HEK293 (cell line): ENCODE results near the gene MATN1.

Experiments used
- CTCF ChIA-PET: fragments of 350-600 bp; formaldehyde crosslinking; extraction: SDS; loops from one replicate; lab custom pipeline; 2021; ENCODE audit warnings: antibody characterized with exemption; lab: Yijun Ruan, JAX
- POLR2A ChIA-PET: fragments of 300-600 bp; formaldehyde crosslinking; extraction: SDS; loops from one replicate; lab custom pipeline; 2020; ENCODE audit warnings: antibody characterized with exemption, inconsistent platforms; lab: Yijun Ruan, JAX
- H3K27ac ChIP-seq: fragments of 200-500 bp; sonication (Bioruptor generic); 2 replicates; pipeline ENCODE4 v1.5.1; 2014; ENCODE audit warnings: low read depth, low read length, control low read depth, inconsistent platforms; ENCODE audit errors: extremely low read depth
- H3K36me3 ChIP-seq, 2 experiments: fragments of 200-500 bp in 1 of 2; sonication (Bioruptor generic) in 1 of 2; 1 replicate in 1 of 2; 2 replicates in 1 of 2; pipeline ENCODE4 v1.5.1; 2014 to 2017; ENCODE audit warnings: inconsistent platforms in 2 of 2, low read length in 2 of 2; ENCODE audit not compliant: control insufficient read depth in 2 of 2, insufficient read depth in 1 of 2
- H3K4me1 ChIP-seq: fragments of 200-500 bp; sonication (Bioruptor generic); 2 replicates; pipeline ENCODE4 v1.5.1; 2014; ENCODE audit warnings: mild to moderate bottlenecking, low read length, inconsistent platforms; ENCODE audit not compliant: control insufficient read depth, insufficient read depth
- H3K4me3 ChIP-seq: 2 replicates; pipeline ENCODE4 v1.5.1; 2011; ENCODE audit warnings: low read depth, mild to moderate bottlenecking, control low read depth, low read length, moderate library complexity
- H3K9me3 ChIP-seq: fragments of 200-500 bp; sonication (Bioruptor generic); 2 replicates; pipeline ENCODE4 v1.5.1; 2014; ENCODE audit warnings: low read depth, low read length, inconsistent platforms; ENCODE audit not compliant: control insufficient read depth, insufficient read depth
- OVOL3 ChIP-seq: fragments of 450-650 bp; formaldehyde crosslinking; IDR thresholded peaks from 2 replicates; pipeline ENCODE4 v1.5.1; 2016; ENCODE audit warnings: missing biosample characterization, missing genetic modification characterization
- YY2 ChIP-seq: fragments of 450-650 bp; formaldehyde crosslinking; IDR thresholded peaks from 2 replicates; pipeline ENCODE4 v1.5.1; 2016; ENCODE audit warnings: missing biosample characterization, missing genetic modification characterization
- ZBTB48 ChIP-seq: fragments of 450-650 bp; formaldehyde crosslinking; IDR thresholded peaks from 2 replicates; pipeline ENCODE4 v1.5.1; 2016; ENCODE audit warnings: missing biosample characterization, missing genetic modification characterization
- ZNF132 ChIP-seq: fragments of 450-650 bp; formaldehyde crosslinking; IDR thresholded peaks from 2 replicates; pipeline ENCODE4 v1.5.1; 2017; ENCODE audit warnings: missing biosample characterization, missing genetic modification characterization, borderline replicate concordance
- ZNF184 ChIP-seq: fragments of 450-650 bp; IDR thresholded peaks from 2 replicates; pipeline ENCODE4 v1.5.1; 2018; ENCODE audit warnings: missing biosample characterization, mild to moderate bottlenecking, missing genetic modification characterization
- ZNF2 ChIP-seq: fragments of 450-650 bp; formaldehyde crosslinking; IDR thresholded peaks from 2 replicates; pipeline ENCODE4 v1.5.1; 2016; ENCODE audit warnings: missing biosample characterization, missing genetic modification characterization
- ZNF248 ChIP-seq: fragments of 450-650 bp; formaldehyde crosslinking; IDR thresholded peaks from 2 replicates; pipeline ENCODE4 v1.5.1; 2017; ENCODE audit warnings: missing biosample characterization, missing genetic modification characterization
- ZNF335 ChIP-seq: fragments of 450-650 bp; formaldehyde crosslinking; conservative IDR thresholded peaks from 2 replicates; pipeline ENCODE4 v1.5.1; 2016; ENCODE audit warnings: missing biosample characterization, missing genetic modification characterization
- ZNF521 ChIP-seq: fragments of 450-650 bp; formaldehyde crosslinking; IDR thresholded peaks from 2 replicates; pipeline ENCODE4 v1.5.1; 2017; ENCODE audit warnings: missing biosample characterization, mild to moderate bottlenecking, missing genetic modification characterization
- ZNF555 ChIP-seq: fragments of 450-650 bp; formaldehyde crosslinking; conservative IDR thresholded peaks from 2 replicates; pipeline ENCODE4 v1.5.1; 2017; ENCODE audit warnings: missing biosample characterization, mild to moderate bottlenecking, missing genetic modification characterization, inconsistent platforms
- ZNF654 ChIP-seq: fragments of 450-650 bp; formaldehyde crosslinking; IDR thresholded peaks from 2 replicates; pipeline ENCODE4 v1.5.1; 2016; ENCODE audit warnings: low read depth, missing biosample characterization, missing genetic modification characterization
- ZNF664 ChIP-seq: fragments of 450-650 bp; formaldehyde crosslinking; IDR thresholded peaks from 2 replicates; pipeline ENCODE4 v1.5.1; 2016; ENCODE audit warnings: missing biosample characterization, missing genetic modification characterization
- ZNF768 ChIP-seq: fragments of 450-650 bp; formaldehyde crosslinking; IDR thresholded peaks from 2 replicates; pipeline ENCODE4 v1.5.1; 2018; ENCODE audit warnings: missing biosample characterization, mild to moderate bottlenecking, missing genetic modification characterization
- ZNF776 ChIP-seq: fragments of 450-650 bp; formaldehyde crosslinking; IDR thresholded peaks from 2 replicates; pipeline ENCODE4 v1.5.0; 2017; ENCODE audit warnings: missing biosample characterization, missing genetic modification characterization, borderline replicate concordance
- ZSCAN16 ChIP-seq: fragments of 450-650 bp; formaldehyde crosslinking; IDR thresholded peaks from 2 replicates; pipeline ENCODE4 v1.5.1; 2016; ENCODE audit warnings: missing biosample characterization, missing genetic modification characterization
- ZSCAN18 ChIP-seq: fragments of 450-650 bp; formaldehyde crosslinking; IDR thresholded peaks from 2 replicates; pipeline ENCODE4 v1.5.1; 2016; ENCODE audit warnings: missing biosample characterization, missing genetic modification characterization
- TF ChIP-seq, protein P1 (sequence below): fragments of 450-650 bp; formaldehyde crosslinking; IDR thresholded peaks from 2 replicates; pipeline ENCODE4 v1.5.1; 2016; ENCODE audit warnings: missing biosample characterization, missing genetic modification characterization
- TF ChIP-seq, protein P2 (sequence below): fragments of 450-650 bp; formaldehyde crosslinking; IDR thresholded peaks from 2 replicates; pipeline ENCODE4 v1.5.1; 2016; ENCODE audit warnings: missing biosample characterization, missing genetic modification characterization

MATN1 gene

DNA sequence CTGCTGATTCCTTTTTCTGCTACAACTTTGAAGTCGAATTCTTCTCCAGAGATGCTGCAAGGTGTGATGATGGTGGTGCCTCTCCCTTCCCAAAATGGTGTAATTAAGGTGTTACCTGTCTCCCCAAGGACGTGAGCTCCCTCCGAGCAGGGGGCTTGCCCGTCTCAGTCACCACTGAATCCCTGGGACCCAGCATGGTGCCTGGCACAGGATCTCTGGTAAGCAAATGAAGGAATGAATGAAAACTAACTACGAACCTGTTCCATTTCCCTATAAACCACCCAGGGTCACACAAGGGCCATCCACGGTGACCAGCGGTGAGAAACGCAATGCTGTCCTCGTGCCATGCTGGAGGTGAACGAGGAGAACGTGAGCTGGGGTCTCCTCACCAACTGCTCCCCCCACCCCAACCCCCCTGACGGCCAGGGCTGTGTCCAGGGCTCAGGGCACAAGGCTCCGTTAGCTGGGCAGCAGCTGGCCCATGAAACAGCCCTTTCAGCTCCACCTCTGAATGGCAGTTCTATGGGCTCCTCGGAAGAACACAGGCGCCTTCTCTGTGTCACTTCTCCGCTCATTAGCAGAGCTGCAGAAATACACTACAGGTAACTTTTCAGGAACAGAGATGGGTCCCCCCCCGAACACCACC lies 2.2 kb upstream of the MATN1 start:
- Histone ChIP-seq H3K27ac (no peak overlapping the region), H3K36me3 (no peaks in the 10 kb centered on the region), H3K4me3 (no peak overlapping the region), H3K4me1 (no peaks in the 10 kb centered on the region), H3K9me3 (no peaks in the 10 kb centered on the region)
- CTCF ChIA-PET: interaction anchor here (1.2 to 13.2 kb wide), 3 partner anchors 19 to 76 kb away, joined by 3 to 374 read pairs (median 9); no protein-coding TSS in a partner anchor
- TF ChIP-seq ZSCAN18 (no peak), ZNF521 (tag by site-specific recombination) (no peak), ZNF2 (tag by site-specific recombination) (no peak), ZNF555 (tag by site-specific recombination) (no peak), ZNF776 (tag by site-specific recombination) (no peak), YY2 (no peak), ZSCAN16 (tag by site-specific recombination) (no peak), ZNF664 (tag by site-specific recombination) (no peak), ZNF248 (no peak), ZNF654 (tag by site-specific recombination) (no peak), ZNF335 (tag by site-specific recombination) (no peak), ZBTB48 (tag by site-specific recombination) (no peak)
- TF ChIP-seq, protein P1, sequence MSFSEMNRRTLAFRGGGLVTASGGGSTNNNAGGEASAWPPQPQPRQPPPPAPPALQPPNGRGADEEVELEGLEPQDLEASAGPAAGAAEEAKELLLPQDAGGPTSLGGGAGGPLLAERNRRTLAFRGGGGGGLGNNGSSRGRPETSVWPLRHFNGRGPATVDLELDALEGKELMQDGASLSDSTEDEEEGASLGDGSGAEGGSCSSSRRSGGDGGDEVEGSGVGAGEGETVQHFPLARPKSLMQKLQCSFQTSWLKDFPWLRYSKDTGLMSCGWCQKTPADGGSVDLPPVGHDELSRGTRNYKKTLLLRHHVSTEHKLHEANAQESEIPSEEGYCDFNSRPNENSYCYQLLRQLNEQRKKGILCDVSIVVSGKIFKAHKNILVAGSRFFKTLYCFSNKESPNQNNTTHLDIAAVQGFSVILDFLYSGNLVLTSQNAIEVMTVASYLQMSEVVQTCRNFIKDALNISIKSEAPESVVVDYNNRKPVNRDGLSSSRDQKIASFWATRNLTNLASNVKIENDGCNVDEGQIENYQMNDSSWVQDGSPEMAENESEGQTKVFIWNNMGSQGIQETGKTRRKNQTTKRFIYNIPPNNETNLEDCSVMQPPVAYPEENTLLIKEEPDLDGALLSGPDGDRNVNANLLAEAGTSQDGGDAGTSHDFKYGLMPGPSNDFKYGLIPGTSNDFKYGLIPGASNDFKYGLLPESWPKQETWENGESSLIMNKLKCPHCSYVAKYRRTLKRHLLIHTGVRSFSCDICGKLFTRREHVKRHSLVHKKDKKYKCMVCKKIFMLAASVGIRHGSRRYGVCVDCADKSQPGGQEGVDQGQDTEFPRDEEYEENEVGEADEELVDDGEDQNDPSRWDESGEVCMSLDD (tag by site-specific recombination): no peak
- TF ChIP-seq, protein P2, sequence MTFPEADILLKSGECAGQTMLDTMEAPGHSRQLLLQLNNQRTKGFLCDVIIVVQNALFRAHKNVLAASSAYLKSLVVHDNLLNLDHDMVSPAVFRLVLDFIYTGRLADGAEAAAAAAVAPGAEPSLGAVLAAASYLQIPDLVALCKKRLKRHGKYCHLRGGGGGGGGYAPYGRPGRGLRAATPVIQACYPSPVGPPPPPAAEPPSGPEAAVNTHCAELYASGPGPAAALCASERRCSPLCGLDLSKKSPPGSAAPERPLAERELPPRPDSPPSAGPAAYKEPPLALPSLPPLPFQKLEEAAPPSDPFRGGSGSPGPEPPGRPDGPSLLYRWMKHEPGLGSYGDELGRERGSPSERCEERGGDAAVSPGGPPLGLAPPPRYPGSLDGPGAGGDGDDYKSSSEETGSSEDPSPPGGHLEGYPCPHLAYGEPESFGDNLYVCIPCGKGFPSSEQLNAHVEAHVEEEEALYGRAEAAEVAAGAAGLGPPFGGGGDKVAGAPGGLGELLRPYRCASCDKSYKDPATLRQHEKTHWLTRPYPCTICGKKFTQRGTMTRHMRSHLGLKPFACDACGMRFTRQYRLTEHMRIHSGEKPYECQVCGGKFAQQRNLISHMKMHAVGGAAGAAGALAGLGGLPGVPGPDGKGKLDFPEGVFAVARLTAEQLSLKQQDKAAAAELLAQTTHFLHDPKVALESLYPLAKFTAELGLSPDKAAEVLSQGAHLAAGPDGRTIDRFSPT (tag by site-specific recombination): no peak
- POLR2A ChIA-PET: no interaction called here

DNA sequence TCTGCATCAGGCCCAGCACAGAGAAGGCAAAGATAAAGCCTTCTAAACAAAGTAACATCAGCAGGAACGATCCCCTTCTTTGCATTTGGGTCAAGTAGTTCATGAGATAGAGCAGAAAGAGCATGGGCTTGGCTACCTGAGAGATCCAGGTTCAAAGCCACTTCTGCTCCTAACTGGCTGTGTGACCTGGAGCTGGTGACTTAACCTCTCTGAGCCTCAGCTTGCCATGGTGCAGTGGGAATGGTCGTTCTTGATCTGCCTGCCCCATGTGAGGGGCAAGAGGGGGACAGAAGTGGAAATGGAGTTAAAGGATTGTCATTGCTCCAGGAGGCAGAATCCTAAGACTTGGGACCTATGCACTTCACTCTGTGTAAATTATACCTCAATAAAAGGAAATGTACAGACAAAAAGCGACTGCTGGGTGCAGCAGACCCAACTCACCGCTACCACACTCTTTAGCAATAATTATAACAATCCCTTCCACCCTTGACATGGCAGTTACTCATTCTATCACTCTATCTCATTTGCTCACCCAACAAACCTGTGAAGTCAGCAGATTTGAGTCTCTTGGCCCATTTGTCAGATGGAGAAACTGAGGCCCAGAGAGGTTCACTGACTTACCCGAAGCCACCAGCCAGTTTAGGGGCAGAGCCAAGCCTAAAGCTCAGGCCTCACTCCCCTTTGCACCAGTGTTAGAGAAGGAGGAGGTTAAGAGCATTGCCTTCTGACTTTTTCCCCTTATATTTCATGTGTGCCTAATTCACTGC lies 1.5 kb upstream of the MATN1 start:
- Histone ChIP-seq H3K27ac (no peak overlapping the region), H3K4me3 (no peak overlapping the region), H3K4me1 (no peaks in the 10 kb centered on the region), H3K9me3 (no peaks in the 10 kb centered on the region)
- POLR2A ChIA-PET: interaction anchor here (0.6 kb wide), 1 partner anchor 58 kb away, joined by 3 read pairs; no protein-coding TSS in a partner anchor
- TF ChIP-seq ZNF664 (tag by site-specific recombination) (peak; percentile 66; the same call in 1 of the 2 replicates), ZNF184 (tag by site-specific recombination) (no peak), ZNF132 (tag by site-specific recombination) (no peak), OVOL3 (tag by site-specific recombination) (no peak), ZNF768 (peak; percentile 77; the same call in 1 of the 2 replicates)
- TF ChIP-seq, all 188 proteins: peak for 2
- CTCF ChIA-PET: interaction anchor here (0.6 to 13.2 kb wide), 6 partner anchors 20 to 465 kb away, joined by 3 to 374 read pairs (median 6); no protein-coding TSS in a partner anchor
- no peaks in the 10 kb centered on the region for H3K36me3 ChIP-seq
